ENCODE measurements around the gene SH3RF1.

The SH3RF1 gene

GRCh38 chr4:169117591-169118081 lies 153.1 kb downstream of the SH3RF1 start:
- H3K9me3 ChIP-seq (ENCODE audit: control insufficient read depth, insufficient read depth, low read length): no peaks in the 10 kb centered on the region
- no peaks in the 10 kb centered on the region for H3K4me1 ChIP-seq (ENCODE audit: control insufficient read depth, low read length)
- no peaks in the 10 kb centered on the region for H3F3A ChIP-seq (ENCODE audit: control insufficient read depth, insufficient read depth)
- no peaks in the 10 kb centered on the region for H3K27me3 ChIP-seq (ENCODE audit: control insufficient read depth, low read length)
- H3K4me3 ChIP-seq (ENCODE audit: low read length): no peak overlapping the region
- H3K79me2 ChIP-seq (ENCODE audit: control insufficient read depth, low read length): no peaks in the 10 kb centered on the region
- H4K20me1 ChIP-seq (ENCODE audit: control insufficient read depth, insufficient read depth, low read depth, low read length): no peaks in the 10 kb centered on the region
- TF ChIP-seq EZH2phosphoT487 (IDR thresholded peaks at IDR 0.05; ENCODE audit: borderline replicate concordance, low read length) (no peak), CTCF (IDR thresholded peaks at IDR 0.05; ENCODE audit: low read depth, low read length, poor library complexity, severe bottlenecking) (no peak)
- H3K9me2 ChIP-seq (replicated peaks; ENCODE audit: control insufficient read depth, low read length): no peaks in the 10 kb centered on the region
- H3K36me3 ChIP-seq (ENCODE audit: control insufficient read depth, low read length): no peaks in the 10 kb centered on the region
- H3K4me2 ChIP-seq (ENCODE audit: low read length): no peak overlapping the region
- H3K27ac ChIP-seq (ENCODE audit: low read depth, low read length): no peak overlapping the region

- Histone ChIP-seq H3K79me2 (ENCODE audit: control insufficient read depth, low read length) (no peaks in the 10 kb centered on the region), H3F3A (ENCODE audit: control insufficient read depth, insufficient read depth) (no peaks in the 10 kb centered on the region), H3K4me3 (ENCODE audit: low read length) (no peak overlapping the region), H3K27me3 (ENCODE audit: control insufficient read depth, low read length) (no peaks in the 10 kb centered on the region), H3K4me2 (ENCODE audit: low read length) (no peak overlapping the region), H3K9me3 (ENCODE audit: control insufficient read depth, insufficient read depth, low read length) (no peaks in the 10 kb centered on the region), H3K27ac (ENCODE audit: low read depth, low read length) (no peak overlapping the region), H3K4me1 (ENCODE audit: control insufficient read depth, low read length) (no peaks in the 10 kb centered on the region), H3K36me3 (ENCODE audit: control insufficient read depth, low read length) (no peaks in the 10 kb centered on the region), H3K9me2 (replicated peaks; ENCODE audit: control insufficient read depth, low read length) (no peaks in the 10 kb centered on the region), H4K20me1 (ENCODE audit: control insufficient read depth, insufficient read depth, low read depth, low read length) (no peaks in the 10 kb centered on the region)
- no peak for TF ChIP-seq EZH2phosphoT487 (IDR thresholded peaks at IDR 0.05; ENCODE audit: borderline replicate concordance, low read length)
- no peak for TF ChIP-seq CTCF (IDR thresholded peaks at IDR 0.05; ENCODE audit: low read depth, low read length, poor library complexity, severe bottlenecking)
These were observed 154.4 kb downstream of the SH3RF1 start for GRCh38 chr4:169116270-169116901.

- H3K9me2 ChIP-seq (replicated peaks; ENCODE audit: control insufficient read depth, low read length): no peaks in the 10 kb centered on the region
- H3K27ac ChIP-seq (ENCODE audit: low read depth, low read length): no peak overlapping the region
- no peak overlapping the region for H3K4me2 ChIP-seq (ENCODE audit: low read length)
- no peaks in the 10 kb centered on the region for H3K27me3 ChIP-seq (ENCODE audit: control insufficient read depth, low read length)
- TF ChIP-seq EZH2phosphoT487 (IDR thresholded peaks at IDR 0.05; ENCODE audit: borderline replicate concordance, low read length) (no peak), CTCF (IDR thresholded peaks at IDR 0.05; ENCODE audit: low read depth, low read length, poor library complexity, severe bottlenecking) (no peak)
- H4K20me1 ChIP-seq (ENCODE audit: control insufficient read depth, insufficient read depth, low read depth, low read length): no peaks in the 10 kb centered on the region
- no peaks in the 10 kb centered on the region for H3K79me2 ChIP-seq (ENCODE audit: control insufficient read depth, low read length)
- H3K36me3 ChIP-seq (ENCODE audit: control insufficient read depth, low read length): no peaks in the 10 kb centered on the region
- H3K4me1 ChIP-seq (ENCODE audit: control insufficient read depth, low read length): no peaks in the 10 kb centered on the region
- H3K9me3 ChIP-seq (ENCODE audit: control insufficient read depth, insufficient read depth, low read length): no peaks in the 10 kb centered on the region
- no peaks in the 10 kb centered on the region for H3F3A ChIP-seq (ENCODE audit: control insufficient read depth, insufficient read depth)
- no peak overlapping the region for H3K4me3 ChIP-seq (ENCODE audit: low read length)
These were observed 154.9 kb downstream of the SH3RF1 start for GRCh38 chr4:169115897-169116254.

Data from DOHH2 (cell line).